GM18526 (cell line): ENCODE data around the gene SMPD2.

ENCODE experiments used
- POLR2A ChIP-seq: IDR thresholded peaks from 3 replicates; pipeline ENCODE4 v1.6.1; 2011; ENCODE audit not compliant: insufficient read length; ENCODE audit errors: extremely low read depth

Gene SMPD2

GRCh38 chr6:109440331-109441068, at the start of gene SMPD2, which contains the start of gene PPIL6:
TSS of gene SMPD2 (plus strand) at chr6:109440724. CDS start at chr6:109441122, 398 bp downstream.
TSS of gene PPIL6 (minus strand) at chr6:109440628. CDS start at chr6:109440590, 38 bp downstream.
- peak; percentile 49 for TF ChIP-seq POLR2A

GRCh38 chr6:109393157-109393885, 47.2 kb upstream of the SMPD2 start:
- TF ChIP-seq POLR2A, result no peak

GRCh38 chr6:109393886-109394281, 46.6 kb upstream of the SMPD2 start:
- TF ChIP-seq POLR2A, result no peak

GRCh38 chr6:109396046-109396718, 44.3 kb upstream of the SMPD2 start:
- no peak for TF ChIP-seq POLR2A

GRCh38 chr6:109397020-109397419, 43.5 kb upstream of the SMPD2 start:
- no peak for TF ChIP-seq POLR2A

GRCh38 chr6:109406196-109406595, 34.3 kb upstream of the SMPD2 start:
- no peak for TF ChIP-seq POLR2A

GRCh38 chr6:109411034-109411433, 29.5 kb upstream of the SMPD2 start:
- TF ChIP-seq POLR2A, result no peak

- no peak for TF ChIP-seq POLR2A
These were observed 22.9 kb upstream of the SMPD2 start for GRCh38 chr6:109417646-109418045.

GRCh38 chr6:109420751-109421150, 19.8 kb upstream of the SMPD2 start:
- TF ChIP-seq POLR2A, result no peak

- no peak for TF ChIP-seq POLR2A
These were observed 19.3 kb upstream of the SMPD2 start for GRCh38 chr6:109421184-109421583.

GRCh38 chr6:109424946-109425345, 15.6 kb upstream of the SMPD2 start:
- TF ChIP-seq POLR2A, result no peak

GRCh38 chr6:109428889-109429477, 11.5 kb upstream of the SMPD2 start:
- TF ChIP-seq POLR2A, result no peak

- TF ChIP-seq POLR2A, result no peak
These were observed 11.0 kb upstream of the SMPD2 start for GRCh38 chr6:109429496-109429895.

GRCh38 chr6:109434456-109434855, 6.1 kb upstream of the SMPD2 start:
- no peak for TF ChIP-seq POLR2A

- no peak for TF ChIP-seq POLR2A
These were observed 4.5 kb upstream of the SMPD2 start for GRCh38 chr6:109436041-109436440.

- TF ChIP-seq POLR2A, result no peak
These were observed 719 bp downstream of the SMPD2 start for GRCh38 chr6:109441069-109441816.
